HEK293 (cell line): ENCODE data around the gene CHST7.

ENCODE experiments used
- CTCF ChIP-seq: fragments of 450-650 bp; formaldehyde crosslinking; IDR thresholded peaks from 2 replicates; pipeline ENCODE4 v1.5.1; 2016; ENCODE audit warnings: missing biosample characterization, missing genetic modification characterization
- ELK4 ChIP-seq: IDR thresholded peaks from 2 replicates; pipeline ENCODE4 v1.6.1; 2011; ENCODE audit warnings: mild to moderate bottlenecking, low read depth, low read length, borderline replicate concordance
- TCF7L2 ChIP-seq: IDR thresholded peaks from 2 replicates; pipeline ENCODE4 v1.6.1; 2011; ENCODE audit warnings: low read depth, mild to moderate bottlenecking, inconsistent platforms, low read length, moderate library complexity, borderline replicate concordance
- ZEB2 ChIP-seq: fragments of 450-650 bp; formaldehyde crosslinking; IDR thresholded peaks from 2 replicates; pipeline ENCODE4 v1.5.1; 2016; ENCODE audit warnings: missing biosample characterization, missing genetic modification characterization
- ZFP37 ChIP-seq: fragments of 450-650 bp; formaldehyde crosslinking; IDR thresholded peaks from 2 replicates; pipeline ENCODE4 v1.5.1; 2016; ENCODE audit warnings: missing biosample characterization, missing genetic modification characterization
- ZNF114 ChIP-seq: fragments of 450-650 bp; formaldehyde crosslinking; IDR thresholded peaks from 2 replicates; pipeline ENCODE4 v1.5.0; 2017; ENCODE audit warnings: missing biosample characterization, missing genetic modification characterization
- ZNF426 ChIP-seq: fragments of 450-650 bp; formaldehyde crosslinking; IDR thresholded peaks from 2 replicates; pipeline ENCODE4 v1.5.1; 2017; ENCODE audit warnings: missing biosample characterization, missing genetic modification characterization, mild to moderate bottlenecking, inconsistent platforms, moderate library complexity
- ZNF768 ChIP-seq: fragments of 450-650 bp; formaldehyde crosslinking; IDR thresholded peaks from 2 replicates; pipeline ENCODE4 v1.5.1; 2018; ENCODE audit warnings: missing biosample characterization, mild to moderate bottlenecking, missing genetic modification characterization

- TF ChIP-seq CTCF (tag by site-specific recombination) (no peak), ZNF426 (tag by site-specific recombination) (no peak), TCF7L2 (no peak), ZNF114 (no peak), ZNF768 (tag by site-specific recombination) (no peak), ZEB2 (tag by site-specific recombination) (no peak), ZFP37 (tag by site-specific recombination) (no peak), ELK4 (no peak)
These were observed 53.5 kb downstream of the CHST7 start for GRCh38 chrX:46627062-46627461.
